PFSK-1 (cell line): ENCODE results near the gene LSM14A.

ENCODE experiments used
- POLR2AphosphoS5 ChIP-seq: IDR thresholded peaks from 2 replicates; pipeline ENCODE4 v1.6.1; 2012; ENCODE audit warnings: low read depth, mild to moderate bottlenecking, control low read depth, low read length, moderate library complexity
- SIN3A ChIP-seq: IDR thresholded peaks from 2 replicates; pipeline ENCODE4 v1.6.1; 2012; ENCODE audit warnings: mild to moderate bottlenecking, low read length, moderate library complexity, borderline replicate concordance; ENCODE audit not compliant: insufficient read depth
- TAF1 ChIP-seq: IDR thresholded peaks from 2 replicates; pipeline ENCODE4 v1.6.1; 2012; ENCODE audit warnings: low read length, control low read depth, borderline replicate concordance; ENCODE audit not compliant: insufficient read depth
- TF ChIP-seq, protein P1 (sequence below), 2 experiments: IDR thresholded peaks; 2 replicates each; pipeline versions ENCODE4 v1.6.1 to v1.8.0; 2011 to 2012; ENCODE audit warnings: low read depth in 2 of 2, low read length in 2 of 2, control low read depth in 1 of 2, inconsistent platforms in 1 of 2, mild to moderate bottlenecking in 1 of 2, moderate library complexity in 1 of 2; ENCODE audit not compliant: insufficient read depth in 1 of 2

DNA sequence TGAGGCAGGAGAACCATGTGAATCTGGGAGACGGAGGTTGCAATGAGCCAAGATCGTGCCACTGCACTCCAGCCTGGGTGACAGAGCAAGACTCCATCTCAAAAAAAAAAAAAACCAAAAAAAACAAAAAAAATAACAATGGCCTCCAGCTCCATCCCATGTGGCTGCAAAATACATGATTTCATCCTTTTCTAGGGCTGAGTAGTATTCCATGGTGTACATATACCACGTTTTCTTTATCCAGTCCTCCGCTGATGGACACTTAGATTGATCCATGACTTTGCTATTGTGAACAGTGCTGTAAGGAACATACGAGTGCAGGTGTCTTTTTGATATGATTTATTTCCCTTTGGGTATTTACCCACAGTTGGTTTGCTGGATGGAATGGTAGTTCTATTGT lies 20.9 kb upstream of the LSM14A start:
- TF ChIP-seq SIN3A (no peak), TAF1 (no peak), POLR2AphosphoS5 (no peak)
- TF ChIP-seq, protein P1, sequence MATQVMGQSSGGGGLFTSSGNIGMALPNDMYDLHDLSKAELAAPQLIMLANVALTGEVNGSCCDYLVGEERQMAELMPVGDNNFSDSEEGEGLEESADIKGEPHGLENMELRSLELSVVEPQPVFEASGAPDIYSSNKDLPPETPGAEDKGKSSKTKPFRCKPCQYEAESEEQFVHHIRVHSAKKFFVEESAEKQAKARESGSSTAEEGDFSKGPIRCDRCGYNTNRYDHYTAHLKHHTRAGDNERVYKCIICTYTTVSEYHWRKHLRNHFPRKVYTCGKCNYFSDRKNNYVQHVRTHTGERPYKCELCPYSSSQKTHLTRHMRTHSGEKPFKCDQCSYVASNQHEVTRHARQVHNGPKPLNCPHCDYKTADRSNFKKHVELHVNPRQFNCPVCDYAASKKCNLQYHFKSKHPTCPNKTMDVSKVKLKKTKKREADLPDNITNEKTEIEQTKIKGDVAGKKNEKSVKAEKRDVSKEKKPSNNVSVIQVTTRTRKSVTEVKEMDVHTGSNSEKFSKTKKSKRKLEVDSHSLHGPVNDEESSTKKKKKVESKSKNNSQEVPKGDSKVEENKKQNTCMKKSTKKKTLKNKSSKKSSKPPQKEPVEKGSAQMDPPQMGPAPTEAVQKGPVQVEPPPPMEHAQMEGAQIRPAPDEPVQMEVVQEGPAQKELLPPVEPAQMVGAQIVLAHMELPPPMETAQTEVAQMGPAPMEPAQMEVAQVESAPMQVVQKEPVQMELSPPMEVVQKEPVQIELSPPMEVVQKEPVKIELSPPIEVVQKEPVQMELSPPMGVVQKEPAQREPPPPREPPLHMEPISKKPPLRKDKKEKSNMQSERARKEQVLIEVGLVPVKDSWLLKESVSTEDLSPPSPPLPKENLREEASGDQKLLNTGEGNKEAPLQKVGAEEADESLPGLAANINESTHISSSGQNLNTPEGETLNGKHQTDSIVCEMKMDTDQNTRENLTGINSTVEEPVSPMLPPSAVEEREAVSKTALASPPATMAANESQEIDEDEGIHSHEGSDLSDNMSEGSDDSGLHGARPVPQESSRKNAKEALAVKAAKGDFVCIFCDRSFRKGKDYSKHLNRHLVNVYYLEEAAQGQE (IDR thresholded peaks at IDR 0.05; ENCODE audit: insufficient read depth in 1 of 2, low read depth in 2 of 2, low read length in 2 of 2), result no peak
